HG02798 (cell line): Measurements from ENCODE around the gene LRRC37A3.
"Not testable (repeated sequence)": the region's sequence is repeated elsewhere in the genome, so short reads cannot be mapped to it uniquely, and the experiment has no call there.

ENCODE experiments used
- ATAC-seq: cut with Tn5 transposase; IDR thresholded peaks from one replicate; pipeline ENCODE4 v1.9.1; 2021; ENCODE audit warnings: mild to moderate bottlenecking; ENCODE audit not compliant: unreplicated experiment, poor library complexity

Gene LRRC37A3

GRCh38 chr17:64919289-64920025, at the start of gene LRRC37A3:
LRRC37A3 (minus strand) TSS chr17:64919478; CDS start chr17:64897257, 22,221 bp downstream.
- peak; percentile 94 for ATAC-seq

GRCh38 chr17:64965873-64966287, 46.6 kb upstream of the LRRC37A3 start:
- ATAC-seq = peak; percentile 94

- ATAC-seq = not testable (repeated sequence)
Measured at GRCh38 chr17:64965256-64965872, 46.1 kb upstream of the LRRC37A3 start.

GRCh38 chr17:64964796-64965195, 45.5 kb upstream of the LRRC37A3 start:
- no peak for ATAC-seq

- ATAC-seq = not testable (repeated sequence)
Measured at GRCh38 chr17:64963814-64964213, 44.5 kb upstream of the LRRC37A3 start.

GRCh38 chr17:64961563-64962378, 42.5 kb upstream of the LRRC37A3 start:
- ATAC-seq = peak; percentile 42

GRCh38 chr17:64951877-64952276, 32.6 kb upstream of the LRRC37A3 start:
- ATAC-seq = no peak

- no peak for ATAC-seq
Measured at GRCh38 chr17:64950871-64951270, 31.6 kb upstream of the LRRC37A3 start.

- ATAC-seq = no peak
Measured at GRCh38 chr17:64947152-64947551, 27.9 kb upstream of the LRRC37A3 start.

- ATAC-seq = no peak
Measured at GRCh38 chr17:64941761-64942160, 22.5 kb upstream of the LRRC37A3 start.

- ATAC-seq = no peak
Measured at GRCh38 chr17:64941045-64941444, 21.8 kb upstream of the LRRC37A3 start.

- no peak for ATAC-seq
Measured at GRCh38 chr17:64940055-64940454, 20.8 kb upstream of the LRRC37A3 start.

- ATAC-seq = peak; percentile 57
Measured at GRCh38 chr17:64938925-64939474, 19.7 kb upstream of the LRRC37A3 start.

GRCh38 chr17:64938290-64938689, 19.0 kb upstream of the LRRC37A3 start:
- peak; percentile 27 for ATAC-seq

GRCh38 chr17:64936117-64936516, 16.8 kb upstream of the LRRC37A3 start:
- no peak for ATAC-seq

- ATAC-seq = not testable (repeated sequence)
Measured at GRCh38 chr17:64934284-64934778, 15.1 kb upstream of the LRRC37A3 start.

GRCh38 chr17:64932850-64933249, 13.6 kb upstream of the LRRC37A3 start:
- not testable (repeated sequence) for ATAC-seq

- ATAC-seq = not testable (repeated sequence)
Measured at GRCh38 chr17:64930374-64930773, 11.1 kb upstream of the LRRC37A3 start.

GRCh38 chr17:64929419-64930209, 10.3 kb upstream of the LRRC37A3 start:
- not testable (repeated sequence) for ATAC-seq

GRCh38 chr17:64928701-64929100, 9.4 kb upstream of the LRRC37A3 start:
- not testable (repeated sequence) for ATAC-seq
